Dermis microvascular lymphatic vessel endothelial cell (primary cell): Measurements from ENCODE around the gene PPIL1. TPM values are rescaled to one million over a fixed set of nuclear protein-coding genes. Genes with fewer than 3 reads are reported as not detected.

Experiments
- DNase-seq, 2 donors: peaks; one replicate each; pipeline versions ENCODE4 v3.0.0 to v3.0.0-alpha.2; 2010; ENCODE audit warnings: low read depth in 2 of 2
- total RNA-seq: library from RNA; depleted of rRNA; stranded (reverse); fragments of >200 nt; gene quantifications from 2 replicates; pipeline ENCODE4 v1.2.1, GENCODE V29; 2014

PPIL1 gene
- total RNA-seq, 1 donor from 2014 or later, result 22.2 TPM

DNA sequence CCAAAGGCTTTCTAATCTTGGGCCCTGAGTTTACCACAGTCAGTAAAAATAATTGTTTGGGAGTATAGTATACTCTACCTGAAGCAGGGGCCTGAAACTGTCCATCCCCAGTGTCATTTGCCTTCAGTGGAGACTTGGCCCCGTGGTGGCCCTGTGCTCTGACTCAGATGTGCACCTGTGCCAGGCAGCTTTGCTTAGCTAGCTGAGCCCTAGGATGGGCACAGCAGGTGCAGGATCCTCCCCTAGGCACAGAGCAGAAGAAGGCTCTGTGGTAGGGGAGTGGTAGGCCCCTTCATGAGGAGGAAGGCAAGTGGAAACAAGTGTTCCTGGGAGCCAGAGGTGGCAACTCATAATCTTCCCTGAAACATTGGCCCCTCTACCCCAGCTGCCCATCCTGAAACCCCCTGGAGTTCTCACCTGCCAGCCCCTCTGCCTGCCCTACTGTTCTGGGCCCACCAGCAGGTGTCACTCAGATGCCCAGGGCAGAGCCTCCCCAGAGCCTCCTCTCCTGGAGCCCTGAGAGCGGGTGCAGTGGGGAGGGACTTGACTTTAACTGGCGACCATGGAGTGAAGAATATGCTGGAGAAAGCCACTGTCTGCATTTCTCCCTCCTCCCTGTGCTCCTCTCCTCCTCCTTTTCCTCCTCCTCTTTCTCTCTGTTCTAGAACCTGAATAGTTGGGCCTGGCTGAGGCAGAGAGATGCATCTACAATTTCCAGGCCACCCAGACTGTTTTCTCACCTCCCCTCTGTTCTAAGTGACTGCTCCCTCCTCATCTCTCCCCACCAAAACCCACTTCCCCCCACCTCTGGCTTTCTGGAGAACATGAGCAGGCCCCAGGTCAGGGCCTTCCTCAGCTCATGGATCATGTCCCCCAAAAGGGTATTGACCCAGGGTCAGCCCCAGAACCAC is 38.2 kb downstream of the PPIL1 start:
- no peak for DNase-seq

DNA sequence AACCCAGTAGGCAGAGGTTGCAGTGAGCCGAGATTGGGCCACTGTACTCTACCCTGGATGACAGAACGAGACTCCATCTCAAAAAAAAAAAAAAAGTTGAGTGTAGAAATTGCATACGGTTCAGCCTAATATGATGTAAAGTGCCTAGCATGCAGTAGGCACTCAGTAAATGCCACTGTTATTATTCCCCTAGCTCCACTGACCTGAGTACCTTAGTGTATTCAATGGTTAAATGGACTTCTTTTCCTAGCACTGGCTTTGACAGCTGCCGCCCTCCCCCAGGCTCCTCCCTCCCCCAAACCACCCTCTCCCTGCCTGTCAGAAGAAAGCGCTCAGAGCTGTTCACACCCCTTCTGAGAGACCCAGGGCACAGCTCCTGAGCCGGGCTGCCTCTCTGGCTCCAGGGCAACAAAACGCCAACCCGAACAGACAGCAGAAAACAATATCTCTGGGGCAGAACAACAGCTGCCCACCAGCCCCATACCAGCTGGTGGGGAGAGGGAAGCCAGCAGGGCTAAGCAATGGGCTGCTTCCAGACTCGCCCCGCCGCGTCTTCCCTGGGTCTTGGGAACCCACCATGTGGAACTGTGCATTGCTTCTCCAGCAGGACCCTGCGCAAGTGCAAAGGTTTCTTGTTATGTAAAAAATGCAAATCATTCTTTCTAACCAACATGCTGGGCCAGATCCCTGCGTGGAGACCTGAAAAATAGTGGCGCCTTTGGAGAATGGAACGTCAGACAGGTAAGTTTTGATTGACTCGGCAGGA is 39.8 kb downstream of the PPIL1 start:
- DNase-seq, result no peak

DNA sequence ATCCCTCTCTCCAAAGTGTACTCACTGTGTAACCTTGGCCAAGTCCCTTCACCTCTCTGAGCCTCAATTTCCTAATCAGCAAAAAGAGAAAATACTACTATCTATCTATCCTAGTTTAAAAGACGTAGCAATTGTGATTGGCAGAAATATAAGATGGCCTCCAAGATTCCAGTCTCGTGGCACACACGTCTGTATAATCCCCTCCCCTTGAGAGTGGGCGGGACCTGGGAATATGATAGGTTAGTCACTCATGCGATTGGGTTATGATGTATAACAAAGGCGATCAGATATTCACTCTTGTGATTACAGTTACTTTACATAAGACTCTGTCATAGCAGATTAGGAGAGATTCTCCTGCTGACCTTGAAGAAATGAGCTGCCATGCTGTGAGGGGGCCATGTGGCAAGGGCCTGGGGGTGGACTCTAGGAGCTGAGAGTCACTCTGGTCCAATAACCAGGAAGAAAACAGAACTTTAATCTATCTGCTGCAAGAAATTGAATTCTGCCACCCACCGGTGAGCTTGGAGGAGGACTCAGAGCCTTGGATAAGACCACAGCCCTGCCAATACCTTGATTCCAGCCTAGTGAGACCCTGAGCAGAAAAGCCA is 41.3 kb downstream of the PPIL1 start:
- DNase-seq, result no peak

DNA sequence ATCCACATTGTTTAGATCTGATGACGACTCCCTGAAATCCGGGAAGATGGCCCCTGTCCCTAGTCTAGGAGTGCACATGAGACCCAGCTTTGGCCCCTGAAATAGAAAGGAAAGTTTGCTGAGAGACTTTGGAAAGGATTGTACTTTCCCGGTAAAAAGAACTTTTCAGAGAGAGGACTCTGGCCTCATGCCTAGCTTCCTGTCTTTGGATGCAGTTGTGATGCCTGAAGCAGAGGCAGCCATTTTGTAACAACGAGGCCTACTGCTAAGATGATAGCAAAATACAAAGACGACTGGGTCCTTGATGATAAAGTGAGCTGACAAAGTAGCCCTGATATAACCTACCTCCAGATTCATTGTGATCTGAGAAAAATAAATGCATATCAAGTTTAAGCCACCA is 42.3 kb downstream of the PPIL1 start:
- no peak for DNase-seq

DNA sequence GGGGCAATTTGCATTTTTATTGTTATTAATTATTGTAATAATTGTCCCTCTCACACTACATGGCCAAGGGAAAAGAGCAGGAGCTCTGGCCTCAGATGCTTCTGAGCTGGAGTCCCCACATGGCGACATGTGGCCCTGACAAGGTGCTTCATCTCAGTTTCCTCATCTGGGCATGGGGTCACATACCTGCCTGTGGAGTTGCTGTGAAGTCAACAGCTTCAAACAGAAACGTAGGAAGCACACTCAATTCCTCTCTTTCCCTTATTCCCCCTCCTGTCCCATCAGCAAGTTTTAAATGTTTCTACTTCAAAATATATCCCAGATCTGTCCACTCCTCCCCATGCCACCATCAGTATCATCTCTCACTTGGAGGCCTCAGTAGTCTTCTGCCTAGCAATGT is 44.0 kb downstream of the PPIL1 start:
- no peak for DNase-seq

DNA sequence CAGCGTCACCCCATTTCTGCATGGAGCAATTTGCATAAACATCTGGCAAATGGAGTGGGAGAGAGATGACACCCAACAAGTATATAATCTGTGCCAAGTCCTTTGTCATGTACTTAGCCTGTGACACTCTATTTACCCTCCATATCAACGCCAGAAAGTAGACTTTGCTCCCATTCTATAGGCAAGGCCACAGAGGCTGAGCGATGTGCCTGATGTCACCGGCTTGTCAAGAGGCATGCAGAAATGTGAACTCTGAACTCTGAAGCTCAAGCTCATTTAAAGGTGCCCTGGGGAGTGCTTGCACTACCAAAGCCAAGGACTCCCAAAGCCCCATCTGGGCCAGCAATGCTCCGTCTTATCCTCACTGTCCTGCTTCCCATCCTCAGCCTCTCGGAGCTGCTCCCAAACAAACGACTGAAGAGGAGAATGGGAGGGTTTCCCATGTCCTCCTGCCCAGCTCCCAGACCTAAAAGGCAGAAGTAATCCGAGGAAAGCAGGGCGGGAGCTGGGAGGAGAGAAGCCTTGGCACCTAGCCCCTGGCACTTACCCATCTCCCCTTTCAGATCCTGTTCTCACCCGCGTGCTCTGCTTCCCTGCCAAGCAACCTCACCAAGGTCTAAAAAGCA is 44.6 kb downstream of the PPIL1 start:
- DNase-seq, result peak in 1 of 2 donors; percentile 69

DNA sequence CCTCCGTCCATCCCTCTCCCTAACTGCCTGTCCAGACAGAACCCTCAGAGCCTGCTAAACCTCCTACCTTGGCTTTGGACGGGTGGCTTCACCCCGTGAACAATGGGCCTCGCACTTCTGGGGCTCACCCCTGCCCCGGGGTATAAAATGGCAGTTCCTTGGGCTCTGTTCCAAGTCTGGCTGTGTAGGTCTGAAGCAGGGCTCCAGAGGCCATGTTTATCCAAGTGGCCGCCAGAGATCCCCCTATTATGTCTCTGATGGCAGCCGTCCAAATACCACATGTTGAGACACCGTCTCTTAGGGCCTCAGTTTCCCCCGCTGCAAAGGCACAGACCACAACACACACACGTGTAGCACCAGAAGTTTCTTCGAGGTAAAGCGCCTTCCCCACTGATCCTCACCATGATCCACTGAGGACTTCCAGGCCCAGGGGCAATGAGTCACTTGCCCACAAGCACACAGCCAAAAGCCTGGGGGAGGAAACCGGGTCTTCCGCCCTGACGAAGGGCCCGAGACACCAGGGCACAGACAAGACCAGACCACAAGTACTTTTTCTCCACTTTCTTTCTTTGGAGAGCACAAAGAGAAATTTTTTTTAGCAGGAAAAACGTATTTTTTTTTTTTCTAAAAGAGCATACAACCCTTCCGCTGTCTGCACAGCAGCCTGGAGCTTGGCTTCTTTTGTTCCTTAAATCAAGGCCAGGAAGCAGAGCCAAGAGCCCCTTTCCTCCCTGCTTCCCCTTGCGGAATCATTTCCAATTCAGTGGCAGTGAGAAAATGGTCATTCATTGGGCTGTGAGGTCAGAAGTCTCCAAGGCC is 47.1 kb downstream of the PPIL1 start:
- peak; percentile 68 to 98 for DNase-seq

DNA sequence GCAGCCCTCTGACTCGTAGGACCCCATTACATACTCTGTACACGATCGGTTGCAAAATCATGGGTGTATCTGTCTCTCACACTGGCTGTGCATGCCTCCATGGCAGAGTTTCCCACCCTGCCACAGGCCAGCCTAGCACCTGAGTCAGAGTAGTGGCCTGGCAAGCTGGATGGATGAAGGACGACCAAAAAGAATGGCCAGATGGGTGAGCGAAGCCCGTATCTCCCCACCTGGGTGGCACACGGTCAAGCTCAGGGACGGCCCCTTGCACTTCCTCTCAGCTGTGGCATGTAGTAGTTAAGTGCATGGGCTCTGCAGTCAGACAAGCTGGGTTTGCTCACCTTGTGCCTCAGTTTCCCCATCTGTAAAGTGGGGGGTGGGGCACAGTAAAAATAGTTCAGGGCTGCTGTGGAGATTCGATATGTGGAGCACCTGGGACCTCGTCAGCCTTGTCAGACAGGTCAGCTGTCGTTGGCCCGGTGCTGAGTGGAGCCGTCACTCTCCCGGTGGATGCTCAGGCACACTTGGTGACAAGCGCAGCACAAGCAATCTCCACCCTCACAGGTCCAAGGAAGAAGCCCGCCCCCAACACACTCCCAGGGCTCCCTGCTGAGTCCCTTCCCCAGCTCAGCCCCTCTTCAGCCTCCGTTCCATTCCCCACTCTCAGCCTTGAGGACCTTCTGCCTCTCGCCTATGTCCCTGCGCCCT is 47.9 kb downstream of the PPIL1 start:
- no peak for DNase-seq

DNA sequence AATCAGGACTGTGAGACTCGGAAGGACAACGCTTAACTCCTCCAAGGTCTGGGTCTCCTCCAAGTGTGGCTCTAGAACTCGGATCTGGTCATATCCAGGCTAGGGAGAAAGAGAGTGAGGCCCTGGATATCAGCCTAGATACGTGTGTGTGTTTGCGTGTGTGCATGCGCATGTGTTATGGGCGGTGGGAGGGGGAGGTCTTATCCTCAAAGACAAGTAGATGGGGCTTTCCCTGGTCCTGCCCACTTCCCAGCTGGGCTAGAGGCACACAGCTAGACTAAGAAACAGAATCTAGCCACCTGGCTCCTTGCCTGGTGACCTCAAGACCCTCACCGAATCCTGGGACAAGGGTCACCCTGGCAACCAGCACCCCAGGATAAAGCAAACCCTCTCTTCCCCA is 48.6 kb downstream of the PPIL1 start:
- peak in 1 of 2 donors; percentile 50 for DNase-seq

DNA sequence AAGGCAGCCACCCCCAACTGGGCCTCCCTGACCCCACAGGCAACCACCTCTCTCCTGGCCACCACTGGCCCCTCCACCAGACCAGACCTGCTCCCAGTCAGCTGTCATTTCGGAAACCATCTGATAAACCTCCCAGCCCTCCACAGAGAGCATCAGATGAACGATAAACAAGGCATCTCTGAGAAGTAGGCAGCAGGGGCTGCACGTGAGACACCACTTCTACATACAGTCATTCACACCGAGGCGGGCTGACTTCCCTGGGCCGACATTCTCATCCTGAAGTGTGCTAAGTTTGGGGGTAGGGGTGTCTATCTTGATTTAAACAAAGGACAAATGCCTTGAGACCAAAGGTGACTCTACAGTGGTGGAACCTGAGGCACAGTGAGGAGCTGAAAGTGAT is 49.2 kb downstream of the PPIL1 start:
- DNase-seq, result no peak

DNA sequence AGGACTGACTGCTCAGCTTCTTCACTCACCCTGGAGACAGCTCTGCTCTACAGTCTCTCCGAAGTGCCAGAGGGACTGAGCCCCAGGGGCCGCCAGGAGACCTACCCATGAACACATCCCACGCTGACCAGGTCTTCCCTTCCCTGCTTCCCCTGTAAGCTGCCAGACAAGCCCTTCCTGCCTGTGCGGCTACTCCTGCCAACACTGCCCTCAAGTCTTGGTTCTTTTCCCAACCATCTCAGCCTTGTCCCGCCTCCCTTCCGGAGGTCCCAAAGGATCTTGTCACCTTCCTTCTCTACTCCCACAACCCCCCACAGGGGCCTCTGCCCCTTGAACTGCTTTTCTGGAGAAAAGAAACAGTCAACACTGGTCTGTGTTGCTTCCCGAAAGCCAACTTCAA is 50.4 kb downstream of the PPIL1 start:
- peak in 1 of 2 donors; percentile 84 for DNase-seq

DNA sequence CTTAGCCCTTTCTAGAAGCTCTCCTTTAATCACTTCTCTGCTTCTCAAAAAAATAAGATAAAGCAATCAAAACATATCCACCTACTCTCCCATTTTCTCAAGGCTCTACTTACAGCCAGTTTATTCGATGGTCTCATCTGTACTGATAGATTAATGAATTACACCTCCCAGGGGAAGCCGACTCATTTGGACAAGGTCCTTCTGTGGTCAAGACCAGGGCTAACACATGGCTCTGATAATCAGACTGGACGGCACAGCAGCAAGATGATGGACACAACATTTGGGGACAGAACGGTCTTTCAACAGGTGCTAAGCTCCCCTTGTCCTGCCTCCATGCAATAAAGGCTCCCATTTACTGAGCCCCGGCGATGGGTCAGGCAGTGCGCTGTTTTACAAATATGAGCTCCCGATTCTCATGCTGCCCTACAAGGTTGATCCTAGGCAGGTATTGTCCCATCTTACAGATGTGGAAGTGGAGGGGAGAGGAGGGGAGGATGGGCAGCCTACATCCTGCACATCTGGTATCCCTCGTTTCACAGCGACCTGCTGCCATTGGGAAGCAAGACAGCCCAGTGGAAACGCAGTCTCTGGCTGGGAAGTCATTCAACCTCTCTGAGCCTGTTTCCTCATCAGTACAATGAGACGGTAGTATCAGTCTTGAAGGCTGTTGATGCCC is 51.0 kb downstream of the PPIL1 start:
- DNase-seq, result no peak

DNA sequence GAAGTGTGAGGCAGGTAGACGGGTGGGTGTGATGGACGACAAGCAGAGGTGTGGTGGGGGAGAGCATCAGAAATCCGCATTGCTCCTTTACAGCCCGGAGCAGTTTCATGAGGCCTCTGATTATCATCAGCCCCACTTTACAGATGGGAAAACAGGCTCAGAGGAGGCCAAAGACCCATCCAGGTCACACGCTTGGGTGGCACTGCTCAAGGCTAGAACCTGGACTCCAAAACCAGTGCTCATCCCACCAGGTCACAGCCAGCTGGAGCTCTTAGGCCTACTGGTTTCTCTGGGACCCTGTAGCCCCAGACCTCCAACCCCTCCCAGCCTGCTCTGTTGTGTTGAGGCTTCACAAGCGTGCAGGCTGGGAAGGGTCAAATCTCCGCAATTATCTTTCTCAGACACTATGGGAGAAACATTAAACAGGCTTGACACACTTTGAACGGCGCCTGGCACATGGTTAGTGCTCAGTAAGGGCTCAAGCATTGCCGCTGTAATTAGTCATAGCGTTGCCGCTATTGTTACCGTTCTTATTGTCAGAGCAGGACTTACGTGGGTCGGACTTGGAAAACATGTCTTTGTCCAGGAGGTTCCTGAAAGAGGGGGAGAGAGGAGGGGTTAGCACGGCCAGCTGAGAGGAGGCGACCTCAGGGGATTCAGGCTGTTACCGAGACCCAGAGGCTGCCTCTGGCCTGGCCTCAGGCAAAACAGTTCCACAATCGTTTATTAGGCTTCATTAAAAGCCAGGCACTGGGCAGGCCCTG is 51.9 kb downstream of the PPIL1 start:
- DNase-seq, result peak; percentile 20 to 99

DNA sequence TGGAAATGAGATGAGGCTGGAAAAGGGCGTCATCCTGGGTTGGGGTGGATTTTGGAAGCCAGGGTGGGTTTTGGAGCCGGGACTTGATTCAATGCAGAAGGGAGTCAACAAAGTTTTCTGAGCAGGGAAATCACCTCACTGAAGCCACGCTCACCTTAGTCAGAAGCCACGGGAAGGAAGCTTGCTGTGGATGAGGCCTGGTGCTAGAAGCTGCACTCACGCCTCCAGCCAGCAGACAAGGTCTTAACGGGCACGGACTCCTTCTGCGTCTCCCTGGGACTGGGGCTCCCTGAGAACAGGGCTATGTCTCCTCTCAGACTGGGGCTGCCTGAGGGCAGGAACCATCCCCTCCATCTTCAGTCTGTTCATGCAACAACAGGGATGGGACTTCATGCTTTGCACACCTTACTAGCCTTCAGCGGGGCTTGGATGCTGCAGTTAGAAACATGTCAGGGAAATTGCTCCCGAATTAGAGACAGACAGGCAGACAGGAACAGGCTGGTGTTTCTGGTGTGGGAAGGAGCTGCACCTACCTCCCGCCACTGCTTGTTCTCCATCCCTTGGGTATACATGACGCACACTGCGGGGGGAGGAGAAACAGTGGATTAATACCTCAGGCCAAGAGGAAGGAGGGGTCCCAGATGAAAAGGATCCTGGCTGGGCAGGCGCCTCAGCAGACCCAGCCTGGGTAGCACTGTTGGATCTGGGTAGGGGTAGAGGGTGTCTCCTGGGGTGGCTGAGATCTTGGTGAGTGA is 52.8 kb downstream of the PPIL1 start:
- no peak for DNase-seq

DNA sequence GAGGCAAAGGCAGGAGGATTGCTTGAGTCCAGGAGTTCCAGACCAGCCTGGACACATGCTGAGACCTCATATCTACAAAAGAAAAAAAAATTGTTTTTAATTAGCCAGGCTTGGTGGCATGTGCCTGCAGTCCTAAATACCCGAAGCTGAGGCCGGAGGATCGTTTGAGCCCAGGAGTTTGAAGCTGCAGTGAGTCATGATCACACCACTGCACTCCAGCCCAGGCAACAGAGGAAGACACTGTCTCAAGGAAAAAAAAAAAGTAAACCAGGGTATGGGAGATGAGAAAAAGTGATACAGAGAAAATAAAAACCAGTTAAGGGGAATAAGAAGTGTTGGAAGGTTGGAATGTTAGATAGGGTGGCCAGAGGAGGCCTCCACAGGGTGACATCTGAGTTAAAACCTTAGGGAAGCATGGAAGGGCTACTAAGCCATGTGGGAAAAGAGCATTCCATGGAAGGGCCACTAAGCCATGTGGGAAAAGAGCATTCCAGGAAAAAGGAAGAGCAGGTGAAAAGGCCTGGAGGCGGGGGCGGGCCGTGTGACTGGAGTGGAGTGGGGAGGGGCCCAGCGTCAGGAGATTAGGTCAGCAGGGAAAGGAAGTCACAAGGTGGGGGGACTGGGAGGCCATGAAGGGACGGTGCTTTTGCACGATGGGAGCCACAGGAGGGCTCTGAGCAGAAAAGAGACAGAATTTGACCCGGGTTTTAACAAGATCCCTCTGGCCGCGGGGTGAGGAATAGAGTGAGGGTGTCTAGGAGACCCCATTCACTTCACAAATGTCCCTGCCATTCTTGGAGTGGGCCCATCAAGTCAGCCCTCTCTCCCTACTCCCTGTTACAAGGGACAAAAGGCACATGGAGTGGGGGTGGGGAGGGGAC is 53.7 kb downstream of the PPIL1 start:
- peak in 1 of 2 donors; percentile 48 for DNase-seq

DNA sequence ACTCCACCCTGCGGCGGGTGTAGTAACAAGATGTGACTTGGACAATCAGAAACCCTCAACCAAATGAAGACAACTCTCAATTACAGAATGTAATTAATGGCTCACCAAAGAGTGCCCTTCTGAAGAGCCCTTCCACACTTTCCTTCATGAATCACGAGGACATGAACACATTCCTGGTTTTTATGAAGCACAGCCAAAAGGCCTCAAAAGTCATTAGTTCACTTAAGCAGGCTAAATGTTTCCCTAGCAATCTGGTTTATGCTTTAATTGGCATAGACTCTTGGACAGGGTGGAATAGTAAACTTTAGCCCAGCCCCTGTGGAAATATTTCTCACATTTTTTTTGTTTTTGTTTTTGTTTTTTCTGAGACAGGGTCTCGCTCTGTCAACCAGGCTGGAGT is 55.8 kb downstream of the PPIL1 start:
- DNase-seq, result no peak

DNA sequence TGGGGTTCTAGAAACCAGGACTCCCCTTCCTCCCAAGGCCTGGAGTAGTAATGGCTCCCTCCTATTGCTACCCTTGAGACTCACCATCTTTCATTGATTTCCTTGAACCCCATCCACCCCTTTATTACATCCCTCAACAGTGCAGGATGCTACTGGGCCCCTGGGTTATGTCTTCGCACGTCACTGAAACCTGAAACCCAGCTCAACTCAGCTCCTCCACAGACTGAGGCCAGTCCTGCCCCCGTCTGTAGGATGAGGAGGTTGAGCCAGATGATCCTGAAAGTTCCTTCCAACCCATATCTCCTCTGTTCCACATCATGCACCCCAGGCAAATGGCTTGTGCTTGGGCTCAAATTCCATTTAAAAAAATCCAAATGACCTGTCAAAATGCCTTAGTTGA is 56.8 kb downstream of the PPIL1 start:
- no peak for DNase-seq
